Measurements from ENCODE around the gene KDM5A.

The KDM5A gene

DNA sequence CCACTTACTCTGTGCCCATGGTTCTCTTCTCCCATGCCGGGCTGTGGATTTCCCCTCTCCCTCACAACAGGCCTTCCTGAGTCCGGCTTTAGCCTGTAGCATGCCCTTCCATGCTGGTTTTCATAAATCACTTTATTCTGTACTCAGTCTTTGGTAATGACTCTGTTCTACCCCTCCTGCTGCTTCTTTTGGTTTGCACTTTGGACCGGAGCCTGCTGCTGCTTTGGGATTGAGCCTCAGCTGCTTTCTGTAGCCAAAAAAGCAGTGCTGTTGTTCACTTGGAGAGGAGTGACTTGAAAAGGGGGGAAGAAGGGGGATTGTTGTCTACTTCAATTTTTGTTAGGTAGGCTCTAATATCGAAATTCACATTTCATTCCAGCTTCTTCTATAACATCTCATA lies 118.0 kb downstream of the KDM5A start:
- DNase-seq: no peak

DNA sequence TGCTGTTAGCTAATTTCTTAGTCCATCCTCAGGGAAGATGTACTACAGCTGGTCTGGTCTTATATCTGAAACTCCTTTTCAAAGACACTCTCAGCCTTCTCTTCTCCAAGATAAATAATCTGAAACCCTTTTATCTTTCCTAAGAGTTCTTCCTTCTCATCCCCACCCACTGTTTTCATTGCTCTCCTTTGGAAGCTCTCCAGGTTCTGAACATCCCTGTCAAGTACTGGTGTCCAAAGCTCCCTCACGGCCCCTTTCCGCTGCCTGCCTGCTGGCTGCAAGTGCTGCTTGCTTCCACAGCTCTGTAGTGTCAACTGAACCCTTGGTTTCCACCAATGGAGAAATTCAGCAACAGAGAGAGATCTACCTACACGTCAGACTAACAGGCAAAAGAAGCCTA lies 119.9 kb downstream of the KDM5A start:
- no peak for DNase-seq

DNA sequence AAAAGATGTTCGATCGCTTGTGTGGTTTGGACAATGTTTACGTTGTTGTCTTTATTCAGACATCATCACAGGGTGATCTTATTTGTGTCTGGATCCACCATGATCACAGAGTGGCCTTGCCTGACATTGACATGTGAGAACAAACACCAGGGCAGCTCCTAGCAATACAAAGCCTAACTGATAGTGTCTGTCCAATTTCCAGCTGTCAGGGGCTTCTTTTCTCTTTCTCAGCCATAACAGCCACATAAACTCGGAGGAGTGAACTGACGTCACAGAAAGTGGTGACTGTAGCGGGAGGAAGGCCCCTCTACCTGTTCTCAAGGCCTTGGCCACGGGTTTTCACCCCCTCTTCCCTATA lies 120.7 kb downstream of the KDM5A start:
- DNase-seq: no peak

DNA sequence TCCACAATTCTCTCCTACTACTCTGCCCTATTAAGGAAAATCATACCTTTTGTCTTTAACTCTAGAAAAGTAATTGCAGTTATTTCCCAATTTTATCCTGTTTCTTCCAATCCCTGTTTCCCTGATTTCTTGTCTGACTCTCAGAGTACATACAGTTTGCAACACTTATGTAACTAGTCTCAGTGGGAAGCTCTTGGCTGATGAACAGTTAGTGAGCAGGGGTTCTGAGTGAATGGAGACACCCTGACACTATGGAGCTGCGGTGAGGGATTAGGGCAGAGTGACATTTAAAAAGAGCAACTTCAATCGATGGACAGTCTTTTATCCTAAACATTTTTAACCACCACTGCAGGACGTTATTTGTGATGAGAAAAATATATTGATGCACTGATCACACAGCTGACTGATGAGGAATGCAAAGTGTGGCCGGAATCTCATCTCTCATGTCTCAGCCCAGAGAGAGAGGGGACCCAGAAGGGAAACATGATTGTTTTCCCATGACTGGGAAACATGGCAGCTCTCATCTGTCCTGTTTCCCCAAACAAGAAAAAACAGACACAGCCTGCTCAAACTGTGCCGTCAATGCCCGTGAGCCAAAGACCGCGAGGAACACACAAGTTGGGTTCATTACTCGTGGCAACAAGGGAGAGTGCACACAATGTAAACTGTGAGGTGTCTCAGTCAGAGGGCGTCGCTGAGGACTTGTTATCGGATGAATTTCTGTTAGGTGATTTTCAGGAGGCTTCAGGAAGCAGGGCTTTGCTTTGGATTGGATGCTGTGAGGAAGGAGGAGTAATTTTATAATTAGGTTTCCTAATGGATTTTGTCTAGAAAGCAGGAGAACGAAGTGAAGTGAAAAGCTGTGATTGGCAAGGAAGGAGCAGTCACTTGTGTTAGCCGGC lies 121.3 kb downstream of the KDM5A start:
- no peak for DNase-seq

DNA sequence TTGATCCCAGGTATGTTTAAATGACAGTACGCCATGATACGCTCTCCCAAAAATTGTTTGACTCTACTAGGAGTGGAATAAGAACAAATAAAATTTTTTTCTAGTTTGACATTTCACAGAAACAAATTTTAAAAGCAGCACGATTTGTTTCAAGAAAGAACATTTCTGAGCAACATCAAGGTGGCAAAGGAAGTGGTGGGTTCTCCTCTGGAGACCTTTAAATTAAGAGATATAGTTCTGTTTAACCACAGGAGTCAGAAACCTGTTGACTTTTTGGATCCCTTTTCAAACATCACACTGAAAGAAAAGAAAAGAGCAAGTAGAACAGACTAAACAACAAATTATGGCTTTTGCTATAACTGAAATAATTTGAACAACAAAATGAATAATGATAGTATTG lies 124.0 kb downstream of the KDM5A start:
- no peak for DNase-seq

DNA sequence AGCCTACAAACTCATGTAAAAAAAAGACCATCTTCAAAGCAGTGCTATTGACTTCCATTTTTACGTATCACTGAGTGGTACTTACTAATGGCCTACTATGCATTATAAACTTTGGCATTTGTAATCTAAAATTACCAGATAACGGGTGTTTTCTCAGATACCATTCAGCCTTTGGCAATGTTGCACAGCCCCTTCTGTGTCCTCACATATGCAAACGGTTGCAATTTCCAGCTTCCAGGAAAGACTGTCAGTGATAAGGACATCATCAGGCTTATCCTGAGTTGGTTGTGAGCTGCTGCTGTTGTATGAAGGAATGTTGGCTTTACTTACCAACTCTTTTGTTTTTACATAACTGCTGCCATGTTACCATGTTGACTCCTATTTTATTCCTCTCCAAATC lies 124.9 kb downstream of the KDM5A start:
- no peak for DNase-seq

DNA sequence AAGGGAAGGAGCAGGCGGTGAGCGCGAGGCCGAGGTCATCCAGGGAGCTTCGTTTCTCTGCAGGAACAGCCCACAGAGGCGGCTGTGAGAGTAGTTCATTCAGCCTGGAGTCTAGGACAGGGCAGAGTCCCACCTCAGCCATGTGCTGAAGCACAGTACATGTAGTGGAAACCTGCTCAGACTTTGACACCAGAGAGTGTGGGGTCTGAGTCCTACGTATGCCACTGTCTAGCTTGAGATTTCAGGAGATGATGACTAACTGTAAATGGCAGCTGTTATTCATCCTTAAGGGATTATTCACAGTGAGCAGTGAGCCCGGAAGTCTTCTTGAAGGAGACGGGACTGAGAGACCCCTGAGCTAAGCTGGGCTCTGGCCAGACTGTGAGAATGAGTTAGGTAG lies 125.5 kb downstream of the KDM5A start:
- no peak for DNase-seq

DNA sequence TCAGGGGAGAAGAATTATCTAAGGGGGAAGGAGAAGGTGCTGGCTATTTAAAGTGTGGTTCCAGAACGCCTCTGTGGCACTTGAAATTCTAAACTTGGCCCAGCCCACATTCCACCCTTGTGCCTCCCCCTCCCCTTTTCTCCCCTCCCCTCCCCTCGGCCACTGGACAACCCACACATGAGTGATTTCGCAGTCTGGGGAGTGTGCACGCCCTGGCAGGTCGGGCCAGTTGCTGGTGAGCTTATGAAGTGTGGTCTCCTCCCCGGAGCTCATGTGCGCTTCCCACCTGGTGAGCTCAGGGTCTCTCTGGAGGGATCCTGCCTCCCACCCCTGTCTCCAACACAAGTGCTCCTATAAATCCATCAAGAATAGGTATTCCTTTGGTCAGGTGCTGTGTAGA lies 126.3 kb downstream of the KDM5A start, which contains the start of gene SLC6A13:
SLC6A13 (minus strand) TSS at position 20 of the 400 bp plus-strand sequence. CDS start 2,784 bp downstream, outside the sequence.
- no peak for DNase-seq

DNA sequence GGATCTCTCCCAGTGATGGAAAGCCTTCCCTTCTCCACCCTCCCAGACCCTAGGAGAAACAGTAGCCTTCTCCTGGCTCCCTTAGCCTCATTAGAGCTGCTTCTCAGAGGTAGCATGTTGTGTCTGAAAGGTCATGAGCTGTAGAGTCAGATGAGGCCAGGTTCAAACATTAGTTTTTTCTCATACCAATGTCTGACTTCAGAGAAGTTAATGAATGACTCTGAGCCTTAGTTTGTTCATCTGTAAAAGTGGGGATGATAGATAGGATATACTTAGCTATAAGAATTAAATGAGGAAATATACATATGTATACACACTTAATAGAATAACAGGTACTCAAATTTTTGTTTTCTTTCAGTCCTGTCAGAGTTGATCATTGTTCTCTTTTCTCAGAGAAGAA lies 127.0 kb downstream of the KDM5A start:
- no peak for DNase-seq

DNA sequence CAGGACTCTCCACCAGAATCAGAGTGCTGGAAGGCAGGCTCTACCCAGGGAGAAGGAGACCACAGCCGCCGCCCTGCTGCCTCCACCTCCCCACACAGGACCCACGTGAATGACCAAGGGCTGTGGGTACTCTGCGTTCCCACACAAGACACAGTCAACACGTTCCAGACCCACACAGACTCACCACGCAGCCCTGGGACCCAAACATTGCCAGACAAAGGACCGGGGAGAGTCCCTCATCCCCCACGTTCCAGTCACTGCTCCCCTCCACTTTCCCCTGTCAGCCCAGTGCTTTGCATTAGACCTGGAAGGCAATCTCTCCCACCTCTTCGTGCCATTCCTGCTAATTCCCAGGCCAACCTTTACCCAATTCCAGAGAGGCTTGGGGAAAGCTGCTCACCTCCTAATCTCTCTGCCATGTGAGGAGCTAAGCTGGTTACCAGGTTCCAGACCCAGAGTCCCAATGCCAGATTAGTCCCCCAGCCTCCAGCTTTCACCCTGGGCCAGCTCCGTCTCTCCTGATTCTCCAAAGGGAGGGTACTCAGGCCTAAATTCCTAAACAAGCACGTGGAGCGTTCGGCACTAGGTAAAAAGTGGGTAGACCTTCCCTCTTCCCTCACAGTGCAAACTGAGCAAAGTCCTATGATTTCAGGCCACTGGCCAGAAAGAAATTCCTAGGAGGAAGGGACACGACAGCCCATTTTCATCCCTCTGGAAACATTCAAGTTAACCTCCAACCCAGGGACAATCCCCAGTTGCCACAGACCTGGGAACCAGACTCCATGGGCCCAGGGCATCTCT lies 131.4 kb downstream of the KDM5A start:
- DNase-seq: no peak

DNA sequence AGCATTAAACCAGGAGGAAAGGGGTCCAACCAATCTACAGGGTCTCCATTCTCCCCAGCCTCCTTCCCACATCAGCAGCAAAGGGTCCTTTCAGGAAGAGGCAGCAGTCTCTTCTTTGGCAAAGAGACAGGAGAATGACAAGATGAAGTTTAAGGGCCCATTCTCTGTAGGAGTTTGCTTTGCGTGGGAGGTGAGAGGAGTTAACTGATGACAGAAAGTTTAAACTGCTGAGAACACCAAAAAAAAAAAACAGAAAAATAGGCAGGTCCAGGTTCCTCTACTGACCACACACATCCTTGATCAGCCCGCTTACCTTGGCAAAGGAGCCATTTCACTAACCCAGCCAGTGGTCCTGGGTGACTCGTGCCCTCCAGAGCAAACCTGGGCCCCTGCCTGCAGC lies 132.2 kb downstream of the KDM5A start:
- DNase-seq: no peak

DNA sequence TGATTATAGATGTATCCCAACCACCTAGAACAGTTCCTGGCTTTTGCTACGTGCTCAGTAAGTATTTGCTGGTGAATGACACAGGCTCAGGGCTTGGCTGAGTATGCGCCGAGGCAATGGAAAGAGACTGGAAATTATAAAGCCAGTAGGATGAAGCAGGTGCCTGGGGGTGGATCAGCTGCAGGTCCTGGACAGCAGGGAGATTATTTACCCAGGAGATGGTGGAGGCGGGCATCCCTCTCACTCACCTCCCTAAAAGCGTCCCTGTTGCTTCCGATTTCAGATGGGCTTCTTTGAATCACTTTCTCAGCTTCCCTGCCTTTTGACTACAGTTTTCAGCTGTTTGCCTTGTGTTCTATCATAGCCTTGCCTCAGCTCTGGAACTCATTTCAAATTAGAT lies 132.9 kb downstream of the KDM5A start:
- no peak for DNase-seq

DNA sequence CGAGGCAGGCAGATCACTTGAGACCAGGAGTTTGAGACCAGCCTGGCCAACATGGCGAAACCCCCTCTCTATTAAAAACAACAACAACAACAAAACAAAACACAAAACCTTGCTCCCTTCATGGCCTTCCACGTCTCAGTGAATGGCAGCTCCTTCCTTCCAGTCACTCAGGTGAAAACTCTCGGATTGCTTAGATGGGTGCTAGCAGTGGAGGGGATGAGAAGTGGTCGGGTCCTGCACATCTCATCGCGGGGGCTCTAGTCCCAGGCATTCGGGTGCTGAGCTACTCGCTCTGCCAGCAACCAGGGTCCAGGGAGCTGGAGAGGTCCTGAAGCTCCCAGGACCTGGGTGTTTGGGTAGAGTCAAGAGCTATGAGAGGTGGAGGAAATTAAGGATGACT lies 134.2 kb downstream of the KDM5A start:
- DNase-seq: no peak

DNA sequence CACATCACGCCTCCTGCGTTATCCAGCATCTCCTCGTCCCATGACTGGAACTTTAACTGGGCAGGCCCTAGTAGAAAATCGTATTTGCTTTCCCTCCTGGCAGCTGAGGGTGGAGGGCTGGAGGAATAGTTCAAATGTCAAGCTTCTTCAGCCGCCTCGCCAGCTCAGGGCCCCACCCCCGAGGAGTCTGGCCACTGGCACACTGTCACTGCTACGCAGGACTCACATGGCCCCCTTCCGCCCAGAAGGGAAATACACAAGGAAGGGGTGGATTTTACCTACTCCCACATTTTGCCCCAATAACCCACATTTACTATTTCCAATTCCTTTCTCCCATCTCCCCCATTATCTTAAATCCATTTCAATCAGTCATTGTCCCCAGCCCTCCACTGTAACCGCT lies 135.1 kb downstream of the KDM5A start:
- no peak for DNase-seq

DNA sequence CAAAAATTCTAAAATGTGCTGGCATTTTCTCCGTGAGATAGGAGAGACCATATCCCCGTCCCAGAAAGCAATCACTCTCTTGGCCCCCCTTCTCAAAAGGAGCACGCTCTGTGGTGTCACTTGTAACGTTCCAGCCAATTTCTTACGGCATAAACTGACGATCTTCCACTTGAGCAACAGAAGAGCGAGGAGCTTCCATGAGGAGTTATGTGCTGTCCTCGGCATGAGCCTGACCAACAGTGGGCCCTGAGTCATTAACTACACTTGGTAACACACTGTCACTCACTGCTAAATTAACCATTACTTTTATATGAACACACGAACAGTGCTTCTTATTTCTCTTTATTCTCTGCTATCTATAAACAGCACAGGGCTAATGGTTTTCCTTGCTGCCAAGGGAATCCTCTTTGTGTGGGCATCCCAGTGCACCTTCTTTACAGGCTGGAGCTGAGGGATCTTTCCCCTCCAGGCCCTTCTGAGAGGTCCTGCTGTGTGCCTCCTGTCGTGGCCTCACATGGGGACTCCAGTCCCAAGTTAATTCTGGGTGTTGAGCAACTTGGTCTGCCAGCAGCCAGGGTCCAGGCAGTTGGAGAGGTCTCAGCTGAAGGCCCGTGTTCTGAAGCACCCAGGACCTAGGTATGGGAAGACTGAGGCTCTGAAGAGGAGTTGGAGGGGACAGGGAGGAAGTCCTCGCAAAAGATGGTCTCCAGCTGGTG lies 135.8 kb downstream of the KDM5A start:
- DNase-seq: no peak

DNA sequence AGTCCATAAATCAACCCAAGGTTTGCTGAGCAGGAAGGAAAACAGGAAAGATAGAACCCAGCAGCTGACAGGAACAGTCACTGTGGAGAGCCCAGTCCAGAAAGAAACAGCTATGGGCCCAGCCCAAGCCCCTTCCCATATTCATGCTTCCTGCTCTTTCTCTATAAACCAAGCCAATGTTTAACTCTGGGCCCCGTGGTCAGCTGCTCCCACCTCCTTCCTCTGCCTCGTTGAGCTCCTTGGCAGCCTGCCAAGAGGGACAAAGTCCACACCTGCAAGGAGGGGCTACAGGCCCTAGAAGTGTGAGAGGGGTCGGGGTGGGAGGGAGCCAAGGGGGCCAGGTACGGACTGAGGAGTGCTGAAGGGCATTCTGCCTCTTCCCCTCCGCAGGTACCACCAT lies 136.5 kb downstream of the KDM5A start:
- DNase-seq: no peak

DNA sequence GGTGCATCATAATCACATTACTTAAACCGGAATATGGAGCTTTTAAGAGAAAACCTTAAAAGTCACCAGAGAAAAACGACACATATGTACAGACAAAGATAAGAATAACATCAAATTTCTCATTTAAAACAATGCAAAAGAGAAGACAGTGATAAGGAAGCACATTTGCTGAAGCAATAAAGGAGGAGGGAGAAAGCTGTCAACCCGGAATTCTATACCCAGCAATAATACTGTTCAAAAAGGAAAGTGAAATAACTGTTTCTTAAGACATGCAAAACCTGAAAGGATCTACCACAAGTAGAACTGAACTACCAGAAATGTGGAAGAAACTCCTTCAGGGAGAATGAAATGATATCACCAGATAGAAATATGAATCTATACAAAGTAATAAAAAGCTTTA lies 141.8 kb downstream of the KDM5A start:
- DNase-seq: no peak

DNA sequence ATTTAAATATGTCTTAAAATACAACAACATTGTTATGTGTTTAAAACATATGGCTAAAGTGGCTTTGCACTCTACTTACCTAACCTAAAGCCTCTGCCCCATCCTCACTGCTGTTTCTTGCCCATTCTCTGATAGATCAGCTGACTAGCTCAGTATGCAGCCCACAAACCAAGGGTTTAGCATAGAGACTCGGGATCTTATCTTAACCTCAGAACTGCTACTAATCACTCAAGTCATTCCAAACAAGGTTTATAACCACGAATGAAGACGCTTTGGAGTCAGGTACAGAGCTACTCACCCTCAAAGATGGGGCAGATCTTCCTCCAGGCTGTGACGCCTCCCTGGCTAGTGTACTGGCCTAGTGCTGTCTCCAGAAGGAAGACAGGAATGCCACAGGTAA lies 145.7 kb downstream of the KDM5A start:
- no peak for DNase-seq

DNA sequence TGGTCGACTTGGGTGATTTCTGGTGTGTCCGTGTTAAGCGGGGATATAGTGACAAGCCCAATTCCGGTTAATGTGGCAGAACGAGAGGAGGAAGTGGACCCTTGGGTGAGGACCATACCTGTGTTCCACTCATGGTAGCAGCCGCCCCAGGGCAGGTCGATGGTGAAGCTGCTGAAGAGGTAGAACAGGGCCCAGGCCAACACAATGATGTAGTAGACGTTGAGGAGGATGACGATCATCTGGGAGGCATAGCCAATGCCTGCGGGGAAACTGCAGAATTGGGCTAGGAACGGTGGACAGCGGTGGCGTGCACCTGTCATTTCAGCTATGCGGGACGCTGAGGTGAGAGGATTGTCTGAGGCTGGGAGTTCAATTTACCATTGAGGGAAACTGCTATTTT lies 146.6 kb downstream of the KDM5A start:
- DNase-seq: no peak

DNA sequence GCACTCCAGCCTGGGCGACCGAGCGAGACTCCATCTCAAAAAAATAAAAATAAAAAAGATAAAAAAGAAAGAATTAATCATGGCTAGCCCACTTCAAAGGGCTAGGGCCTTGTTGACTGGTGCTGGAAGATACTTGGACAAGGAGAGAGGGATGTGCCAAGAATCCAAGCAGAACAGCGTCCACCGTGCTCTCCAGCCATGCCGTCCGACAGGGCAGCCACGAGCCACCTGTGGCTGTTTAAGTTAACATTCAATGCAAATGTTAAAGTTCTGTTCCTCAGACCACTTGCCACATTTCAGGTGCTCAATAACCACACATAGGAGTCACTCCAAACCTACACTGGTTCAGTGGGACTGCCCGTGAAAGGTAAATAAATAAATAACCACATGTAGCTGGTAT lies 147.9 kb downstream of the KDM5A start:
- DNase-seq: no peak

DNA sequence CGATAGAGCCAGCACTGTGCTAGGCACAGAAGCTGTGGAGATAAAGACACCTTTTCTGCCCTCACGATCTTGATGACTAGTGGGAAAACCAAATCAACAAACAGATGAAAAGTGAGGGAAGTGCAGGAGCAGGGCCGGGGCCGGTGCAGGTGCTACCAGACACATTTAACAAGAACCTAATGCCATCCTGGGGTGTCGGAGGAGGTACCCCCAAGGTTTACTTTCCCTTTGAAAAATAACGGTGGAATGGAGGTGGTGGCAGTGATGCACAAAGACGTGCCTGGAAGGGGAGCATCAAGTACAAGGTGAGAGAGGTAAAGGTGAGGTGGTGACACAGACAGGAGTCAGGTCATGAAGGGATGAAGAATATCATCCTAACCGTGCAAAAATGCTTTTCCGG lies 148.6 kb downstream of the KDM5A start:
- DNase-seq: no peak

DNA sequence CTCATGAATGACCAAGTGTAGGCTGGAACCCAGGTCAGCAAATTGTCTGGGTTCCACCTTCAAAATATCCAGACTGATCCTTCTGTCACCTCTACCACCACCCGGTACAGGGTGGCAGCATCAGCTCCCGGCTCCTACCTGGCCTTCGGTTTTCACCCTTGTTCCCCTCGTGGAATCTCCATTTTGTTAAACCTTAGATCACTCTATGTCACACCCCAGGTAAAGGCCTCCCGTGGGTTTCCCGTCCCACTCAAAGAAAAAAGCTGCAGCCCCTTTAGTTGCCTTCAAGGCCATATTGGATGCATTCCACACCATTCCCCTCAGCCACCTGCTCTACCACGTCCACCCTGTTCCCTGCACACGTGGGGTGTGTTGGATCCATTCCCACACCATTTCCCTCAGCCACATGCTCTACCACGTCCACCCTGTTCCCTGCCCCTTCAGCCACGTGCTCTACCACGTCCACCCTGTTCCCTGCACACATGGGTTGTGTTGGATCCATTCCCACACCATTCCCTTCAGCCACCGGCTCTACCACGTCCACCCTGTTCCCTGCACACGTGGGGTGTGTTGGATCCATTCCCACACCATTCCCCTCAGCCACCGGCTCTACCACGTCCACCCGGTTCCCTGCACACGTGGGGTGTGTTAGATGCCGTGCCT lies 150.3 kb downstream of the KDM5A start:
- DNase-seq: no peak

DNA sequence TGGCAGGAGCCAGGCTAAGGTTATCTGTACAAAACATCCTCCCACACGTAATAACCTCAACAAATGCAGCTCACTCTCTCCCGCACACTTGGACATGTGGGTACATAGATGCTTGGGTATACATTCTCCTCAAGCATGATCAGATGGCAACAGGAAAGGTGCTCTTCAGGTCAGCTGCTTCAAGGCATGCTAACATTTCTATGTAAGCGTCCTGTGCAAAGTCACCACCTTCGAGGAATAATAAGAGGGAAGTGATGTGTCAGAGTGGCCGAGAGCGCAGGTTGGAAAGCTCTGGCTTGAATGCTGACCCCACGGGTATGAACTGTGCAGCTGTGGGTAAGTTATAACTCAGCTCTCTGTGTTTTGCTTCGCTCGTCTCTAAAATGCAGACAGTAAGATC lies 151.0 kb downstream of the KDM5A start:
- no peak for DNase-seq
